ENCODE measurements around the gene C9orf152.

C9orf152 gene

DNA sequence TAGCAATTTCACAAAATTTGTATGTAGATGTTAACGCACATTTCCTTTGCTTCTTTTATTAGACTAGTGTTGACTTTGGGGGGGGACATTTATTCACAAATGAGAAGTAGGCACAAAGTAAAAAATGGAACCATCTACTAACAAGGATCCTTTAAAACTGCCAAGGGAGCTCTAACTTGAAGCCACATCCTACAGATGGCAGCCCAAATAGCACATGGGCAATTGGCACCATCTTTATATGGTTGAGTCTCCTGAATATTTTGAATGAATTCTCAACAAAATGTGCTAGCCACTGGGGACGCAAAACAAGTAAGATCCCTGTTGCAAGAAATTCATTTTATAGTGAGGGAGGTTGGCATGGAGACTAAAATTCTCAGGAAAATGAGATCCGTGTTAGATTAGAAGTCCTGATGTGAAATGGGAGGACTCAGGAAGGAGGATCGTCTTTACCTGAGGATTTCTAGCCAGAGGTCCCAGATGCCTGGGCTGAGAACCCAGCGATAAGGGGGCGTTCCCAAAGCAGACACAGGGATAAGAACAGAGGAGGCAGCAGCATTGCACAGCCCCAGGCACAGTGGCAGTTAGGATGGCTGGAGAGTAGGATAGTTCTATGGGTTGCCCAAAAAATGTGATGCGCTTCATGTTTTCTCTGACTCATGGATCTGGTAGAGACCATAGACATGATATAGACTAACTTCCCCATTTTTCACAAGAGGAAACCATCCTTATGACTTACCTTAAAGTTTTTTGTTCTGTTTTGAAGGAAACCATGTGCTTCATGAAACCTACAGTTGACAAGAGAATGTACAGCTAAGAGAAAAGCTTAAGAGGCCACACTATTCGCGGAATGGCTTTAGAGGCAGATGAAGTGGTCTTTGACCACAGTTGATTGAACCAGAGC is 37.4 kb downstream of the C9orf152 start:
- ATAC-seq, result no peak
- TF ChIP-seq ZNF565 (CRISPR knock-in tag; conservative IDR thresholded peaks at IDR 0.05; ENCODE audit: low read depth) (no peak), ZNF8 (CRISPR knock-in tag; IDR thresholded peaks at IDR 0.05) (no peak), RARB (CRISPR knock-in tag; IDR thresholded peaks at IDR 0.05) (no peak), ZFP3 (CRISPR knock-in tag; IDR thresholded peaks at IDR 0.05) (no peak), TCF4 (CRISPR knock-in tag; IDR thresholded peaks at IDR 0.05; ENCODE audit: borderline replicate concordance) (no peak), BACH2 (CRISPR knock-in tag; IDR thresholded peaks at IDR 0.05; ENCODE audit: borderline replicate concordance) (no peak), ZC3H10 (CRISPR knock-in tag; IDR thresholded peaks at IDR 0.05) (no peak)
- TF ChIP-seq, protein P1, sequence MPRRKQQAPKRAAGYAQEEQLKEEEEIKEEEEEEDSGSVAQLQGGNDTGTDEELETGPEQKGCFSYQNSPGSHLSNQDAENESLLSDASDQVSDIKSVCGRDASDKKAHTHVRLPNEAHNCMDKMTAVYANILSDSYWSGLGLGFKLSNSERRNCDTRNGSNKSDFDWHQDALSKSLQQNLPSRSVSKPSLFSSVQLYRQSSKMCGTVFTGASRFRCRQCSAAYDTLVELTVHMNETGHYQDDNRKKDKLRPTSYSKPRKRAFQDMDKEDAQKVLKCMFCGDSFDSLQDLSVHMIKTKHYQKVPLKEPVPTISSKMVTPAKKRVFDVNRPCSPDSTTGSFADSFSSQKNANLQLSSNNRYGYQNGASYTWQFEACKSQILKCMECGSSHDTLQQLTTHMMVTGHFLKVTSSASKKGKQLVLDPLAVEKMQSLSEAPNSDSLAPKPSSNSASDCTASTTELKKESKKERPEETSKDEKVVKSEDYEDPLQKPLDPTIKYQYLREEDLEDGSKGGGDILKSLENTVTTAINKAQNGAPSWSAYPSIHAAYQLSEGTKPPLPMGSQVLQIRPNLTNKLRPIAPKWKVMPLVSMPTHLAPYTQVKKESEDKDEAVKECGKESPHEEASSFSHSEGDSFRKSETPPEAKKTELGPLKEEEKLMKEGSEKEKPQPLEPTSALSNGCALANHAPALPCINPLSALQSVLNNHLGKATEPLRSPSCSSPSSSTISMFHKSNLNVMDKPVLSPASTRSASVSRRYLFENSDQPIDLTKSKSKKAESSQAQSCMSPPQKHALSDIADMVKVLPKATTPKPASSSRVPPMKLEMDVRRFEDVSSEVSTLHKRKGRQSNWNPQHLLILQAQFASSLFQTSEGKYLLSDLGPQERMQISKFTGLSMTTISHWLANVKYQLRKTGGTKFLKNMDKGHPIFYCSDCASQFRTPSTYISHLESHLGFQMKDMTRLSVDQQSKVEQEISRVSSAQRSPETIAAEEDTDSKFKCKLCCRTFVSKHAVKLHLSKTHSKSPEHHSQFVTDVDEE (CRISPR knock-in tag; IDR thresholded peaks at IDR 0.05), result no peak
- TF ChIP-seq, protein P2, sequence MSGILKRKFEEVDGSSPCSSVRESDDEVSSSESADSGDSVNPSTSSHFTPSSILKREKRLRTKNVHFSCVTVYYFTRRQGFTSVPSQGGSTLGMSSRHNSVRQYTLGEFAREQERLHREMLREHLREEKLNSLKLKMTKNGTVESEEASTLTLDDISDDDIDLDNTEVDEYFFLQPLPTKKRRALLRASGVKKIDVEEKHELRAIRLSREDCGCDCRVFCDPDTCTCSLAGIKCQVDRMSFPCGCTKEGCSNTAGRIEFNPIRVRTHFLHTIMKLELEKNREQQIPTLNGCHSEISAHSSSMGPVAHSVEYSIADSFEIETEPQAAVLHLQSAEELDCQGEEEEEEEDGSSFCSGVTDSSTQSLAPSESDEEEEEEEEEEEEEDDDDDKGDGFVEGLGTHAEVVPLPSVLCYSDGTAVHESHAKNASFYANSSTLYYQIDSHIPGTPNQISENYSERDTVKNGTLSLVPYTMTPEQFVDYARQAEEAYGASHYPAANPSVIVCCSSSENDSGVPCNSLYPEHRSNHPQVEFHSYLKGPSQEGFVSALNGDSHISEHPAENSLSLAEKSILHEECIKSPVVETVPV (CRISPR knock-in tag; IDR thresholded peaks at IDR 0.05), result no peak

DNA sequence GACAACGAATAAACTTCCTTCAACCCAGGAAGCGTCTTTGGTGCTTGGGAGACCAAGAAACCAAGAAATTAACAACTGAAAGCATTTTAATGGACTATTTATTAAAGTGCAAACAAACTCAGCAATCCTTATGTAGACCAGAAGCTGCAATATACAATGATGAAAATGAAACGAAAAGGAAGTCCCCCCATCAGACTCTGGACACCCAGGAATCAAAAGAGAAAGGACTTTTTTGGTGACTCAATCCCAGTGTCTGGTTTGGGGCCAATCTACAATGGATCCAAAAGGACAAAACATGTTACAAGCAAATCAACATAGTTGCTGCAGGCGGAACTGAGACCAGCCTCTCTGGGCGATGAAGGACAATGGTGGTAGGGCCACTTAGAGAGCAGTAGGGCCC is 39.5 kb downstream of the C9orf152 start:
- TF ChIP-seq, protein P1 (CRISPR knock-in tag; IDR thresholded peaks at IDR 0.05), result no peak
- TF ChIP-seq ZNF565 (CRISPR knock-in tag; conservative IDR thresholded peaks at IDR 0.05; ENCODE audit: low read depth) (no peak), ESRRG (CRISPR knock-in tag; IDR thresholded peaks at IDR 0.05) (no peak), GLIS3 (CRISPR knock-in tag; IDR thresholded peaks at IDR 0.05) (no peak), ZFP30 (CRISPR knock-in tag; IDR thresholded peaks at IDR 0.05) (no peak)
- TF ChIP-seq, protein P3, sequence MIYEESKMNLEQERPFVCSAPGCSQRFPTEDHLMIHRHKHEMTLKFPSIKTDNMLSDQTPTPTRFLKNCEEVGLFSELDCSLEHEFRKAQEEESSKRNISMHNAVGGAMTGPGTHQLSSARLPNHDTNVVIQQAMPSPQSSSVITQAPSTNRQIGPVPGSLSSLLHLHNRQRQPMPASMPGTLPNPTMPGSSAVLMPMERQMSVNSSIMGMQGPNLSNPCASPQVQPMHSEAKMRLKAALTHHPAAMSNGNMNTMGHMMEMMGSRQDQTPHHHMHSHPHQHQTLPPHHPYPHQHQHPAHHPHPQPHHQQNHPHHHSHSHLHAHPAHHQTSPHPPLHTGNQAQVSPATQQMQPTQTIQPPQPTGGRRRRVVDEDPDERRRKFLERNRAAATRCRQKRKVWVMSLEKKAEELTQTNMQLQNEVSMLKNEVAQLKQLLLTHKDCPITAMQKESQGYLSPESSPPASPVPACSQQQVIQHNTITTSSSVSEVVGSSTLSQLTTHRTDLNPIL (CRISPR knock-in tag; IDR thresholded peaks at IDR 0.05; ENCODE audit: low read depth), result no peak
- no peak for ATAC-seq

DNA sequence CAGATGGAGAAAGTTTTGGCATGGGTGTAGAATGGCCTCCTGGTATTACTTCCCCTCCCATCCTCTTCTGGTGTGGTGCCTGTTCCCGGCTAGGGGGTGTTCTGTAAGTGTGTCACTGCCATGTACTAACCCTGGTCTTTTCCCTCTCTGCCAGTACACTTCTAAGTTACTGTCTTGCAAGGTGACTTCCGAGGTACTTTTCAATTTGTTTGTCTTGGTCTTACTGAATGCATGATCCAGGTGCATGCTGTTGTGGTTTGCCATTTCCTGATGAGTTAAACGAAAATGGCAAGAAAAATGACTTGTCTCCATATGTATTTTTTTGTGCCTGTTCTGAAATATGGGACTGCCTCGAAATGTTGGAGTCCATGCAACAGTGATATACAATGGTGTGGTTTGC is 46.0 kb downstream of the C9orf152 start:
- TF ChIP-seq ZNF565 (CRISPR knock-in tag; conservative IDR thresholded peaks at IDR 0.05; ENCODE audit: low read depth) (no peak), GLIS3 (CRISPR knock-in tag; IDR thresholded peaks at IDR 0.05) (no peak), ESRRG (CRISPR knock-in tag; IDR thresholded peaks at IDR 0.05) (no peak)
- ATAC-seq, result no peak

DNA sequence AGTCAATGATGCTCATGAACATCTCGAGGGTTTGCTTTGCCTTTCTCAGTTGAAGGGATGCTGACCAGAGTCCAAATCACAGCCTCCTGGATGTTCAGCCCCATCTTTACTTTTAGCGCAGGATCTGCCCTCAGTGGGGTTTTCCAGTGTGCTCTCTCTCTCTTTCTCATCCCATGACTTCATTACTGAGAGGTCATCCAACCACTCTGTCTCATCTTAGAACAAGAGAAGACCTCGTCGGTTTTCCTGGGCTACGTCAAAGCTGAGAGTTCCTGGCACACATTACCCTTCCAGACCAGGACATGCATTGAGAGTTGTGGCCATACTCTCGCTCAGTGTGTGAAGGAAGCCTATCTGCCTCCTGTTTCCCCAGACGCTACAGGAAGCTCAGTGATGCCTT is 47.3 kb downstream of the C9orf152 start:
- no peak for ATAC-seq
- TF ChIP-seq ZC3H10 (CRISPR knock-in tag; IDR thresholded peaks at IDR 0.05) (no peak), SNAI2 (CRISPR knock-in tag; IDR thresholded peaks at IDR 0.05) (no peak), RARB (CRISPR knock-in tag; IDR thresholded peaks at IDR 0.05) (no peak), ZFP3 (CRISPR knock-in tag; IDR thresholded peaks at IDR 0.05) (no peak), ZNF70 (CRISPR knock-in tag; IDR thresholded peaks at IDR 0.05) (no peak), ISL1 (CRISPR knock-in tag; IDR thresholded peaks at IDR 0.05) (no peak), ZNF8 (CRISPR knock-in tag; IDR thresholded peaks at IDR 0.05) (no peak), ZFP30 (CRISPR knock-in tag; IDR thresholded peaks at IDR 0.05) (no peak), OSR1 (CRISPR knock-in tag; IDR thresholded peaks at IDR 0.05) (no peak), CSDC2 (CRISPR knock-in tag; IDR thresholded peaks at IDR 0.05) (no peak), PPARA (CRISPR knock-in tag; IDR thresholded peaks at IDR 0.05; ENCODE audit: borderline replicate concordance) (no peak)
- TF ChIP-seq, protein P4, sequence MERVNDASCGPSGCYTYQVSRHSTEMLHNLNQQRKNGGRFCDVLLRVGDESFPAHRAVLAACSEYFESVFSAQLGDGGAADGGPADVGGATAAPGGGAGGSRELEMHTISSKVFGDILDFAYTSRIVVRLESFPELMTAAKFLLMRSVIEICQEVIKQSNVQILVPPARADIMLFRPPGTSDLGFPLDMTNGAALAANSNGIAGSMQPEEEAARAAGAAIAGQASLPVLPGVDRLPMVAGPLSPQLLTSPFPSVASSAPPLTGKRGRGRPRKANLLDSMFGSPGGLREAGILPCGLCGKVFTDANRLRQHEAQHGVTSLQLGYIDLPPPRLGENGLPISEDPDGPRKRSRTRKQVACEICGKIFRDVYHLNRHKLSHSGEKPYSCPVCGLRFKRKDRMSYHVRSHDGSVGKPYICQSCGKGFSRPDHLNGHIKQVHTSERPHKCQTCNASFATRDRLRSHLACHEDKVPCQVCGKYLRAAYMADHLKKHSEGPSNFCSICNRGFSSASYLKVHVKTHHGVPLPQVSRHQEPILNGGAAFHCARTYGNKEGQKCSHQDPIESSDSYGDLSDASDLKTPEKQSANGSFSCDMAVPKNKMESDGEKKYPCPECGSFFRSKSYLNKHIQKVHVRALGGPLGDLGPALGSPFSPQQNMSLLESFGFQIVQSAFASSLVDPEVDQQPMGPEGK (CRISPR knock-in tag; IDR thresholded peaks at IDR 0.05; ENCODE audit: borderline replicate concordance), result no peak
- TF ChIP-seq, protein P2 (CRISPR knock-in tag; IDR thresholded peaks at IDR 0.05), result no peak

All from SK-N-SH treated with all-trans-retinoic acid at 6 μM for 48 hours (cell line).